A673 (cell line): ENCODE results near the gene UQCRC1. TPM values are rescaled to one million over a fixed set of nuclear protein-coding genes. Genes with fewer than 3 reads are reported as not detected.
A peak's percentile ranks its signal among the peaks of the same experiment; 100 is the strongest.

ENCODE experiments used
- BruUV-seq: library from RNA; stranded (reverse); fragments of 400-500 nt; replicated peaks from 2 replicates; lab custom pipeline; 2021; lab: Mats Ljungman, UMichigan
- CTCF ChIA-PET: fragments of 300-600 bp; sonication (Branson Sonifier 250); formaldehyde crosslinking; loops from one replicate; lab custom pipeline; 2022; ENCODE audit warnings: antibody characterized with exemption; lab: Charles Lee
- POLR2A ChIA-PET: fragments of 300-600 bp; sonication (Branson Sonifier 250); formaldehyde crosslinking; loops from one replicate; lab custom pipeline; 2022; ENCODE audit warnings: antibody characterized with exemption; ENCODE audit not compliant: low non-redundant PET; lab: Charles Lee
- DNase-seq: peaks from one replicate; pipeline ENCODE4 v3.0.0-alpha.2; 2015; ENCODE audit warnings: low spot score
- H3K27ac ChIP-seq: fragments of 200-600 bp; sonication (generic); 2 replicates; pipeline ENCODE4 v1.5.1; 2016; ENCODE audit warnings: mixed run types, low read depth, mild to moderate bottlenecking, mixed read lengths, antibody characterized with exemption, low read length; ENCODE audit not compliant: poor library complexity, severe bottlenecking
- H3K27me3 ChIP-seq: fragments of 200-600 bp; sonication (generic); replicated peaks from 2 replicates; pipeline ENCODE4 v1.6.1; 2017; ENCODE audit warnings: mixed run types, low read depth, mild to moderate bottlenecking, mixed read lengths, antibody characterized with exemption, low read length; ENCODE audit not compliant: insufficient read depth, poor library complexity
- H3K36me3 ChIP-seq: fragments of 200-600 bp; sonication (generic); 2 replicates; pipeline ENCODE4 v1.6.1; 2016; ENCODE audit warnings: mixed run types, mild to moderate bottlenecking, mixed read lengths, antibody characterized with exemption, low read length; ENCODE audit not compliant: insufficient read depth, poor library complexity, severe bottlenecking
- H3K4me1 ChIP-seq: fragments of 200-600 bp; sonication (generic); 2 replicates; pipeline ENCODE4 v1.6.1; 2017; ENCODE audit warnings: mixed run types, mild to moderate bottlenecking, mixed read lengths, antibody characterized with exemption, low read length; ENCODE audit not compliant: insufficient read depth, poor library complexity, severe bottlenecking
- H3K4me3 ChIP-seq: fragments of 200-600 bp; sonication (generic); 2 replicates; pipeline ENCODE4 v1.5.1; 2016; ENCODE audit warnings: low read depth, mixed run types, mild to moderate bottlenecking, mixed read lengths, low read length; ENCODE audit not compliant: poor library complexity, severe bottlenecking
- H3K9me3 ChIP-seq: fragments of 200-600 bp; sonication (generic); 2 replicates; pipeline ENCODE4 v1.6.1; 2016; ENCODE audit warnings: mixed run types, low read depth, mild to moderate bottlenecking, mixed read lengths, antibody characterized with exemption, low read length; ENCODE audit not compliant: poor library complexity, severe bottlenecking
- CTCF ChIP-seq: fragments of 300-800, 200-600 bp; sonication (generic); conservative IDR thresholded peaks from 2 replicates; pipeline ENCODE4 v1.5.1; 2017; ENCODE audit warnings: low read depth, mild to moderate bottlenecking, antibody characterized with exemption, low read length, moderate library complexity, mixed read lengths
- EZH2 ChIP-seq: fragments of 200-600 bp; sonication (generic); IDR thresholded peaks from 2 replicates; pipeline ENCODE4 v1.6.1; 2017; ENCODE audit warnings: borderline replicate concordance, low read depth, mild to moderate bottlenecking, mixed read lengths, antibody characterized with exemption, low read length; ENCODE audit not compliant: poor library complexity, severe bottlenecking
- intact Hi-C: fragments of 100-400 bp; cut with micrococcal nuclease; formaldehyde crosslinking; loops from one replicate; pipeline ENCODE4 v1.10.0; 2022; ENCODE audit not compliant: unreplicated experiment
- total RNA-seq: library from RNA; stranded (reverse); gene quantifications from 2 replicates; pipeline ENCODE4 v1.2.3, GENCODE V29; 2021

UQCRC1 gene
- total RNA-seq, 1 experiment from 2014 or later = 189 TPM

GRCh38 chr3:48560648-48561018 is 48.8 kb downstream of the UQCRC1 start:
- intact Hi-C loops = no loop called here
- H3K4me1 ChIP-seq = peaks cover 9% of the 10 kb centered on the region
- TF ChIP-seq CTCF (no peak), EZH2 (no peak)

GRCh38 chr3:48558493-48559134 is 50.8 kb downstream of the UQCRC1 start:
- Histone ChIP-seq H3K9me3 (no peaks in the 10 kb centered on the region), H3K4me1 (peaks cover 7% of the 10 kb centered on the region), H3K4me3 (no peak overlapping the region), H3K27me3 (no peaks in the 10 kb centered on the region), H3K27ac (no peak overlapping the region), H3K36me3 (no peaks in the 10 kb centered on the region)
- no peak for DNase-seq
- BruUV-seq = no TSS peak
- intact Hi-C loops = no loop called here
- ChIA-PET CTCF (interaction anchor here (0.8 to 1.1 kb wide), 3 partner anchors 119 to 158 kb away, joined by 3 to 5 read pairs (median 4); partner anchors contain the start of gene CCDC51), POLR2A (no interaction called here)
- TF ChIP-seq EZH2 (no peak), CTCF (no peak)

More at GRCh38 chr3:48560648-48561018, 48.8 kb downstream of the UQCRC1 start:
- Histone ChIP-seq H3K36me3 (no peaks in the 10 kb centered on the region), H3K4me3 (no peak overlapping the region), H3K9me3 (no peaks in the 10 kb centered on the region), H3K27me3 (no peaks in the 10 kb centered on the region), H3K27ac (no peak overlapping the region)
- no peak for DNase-seq
- BruUV-seq = no TSS peak
- POLR2A ChIA-PET = no interaction called here
- CTCF ChIA-PET = no interaction called here

- no TSS peak for BruUV-seq
- DNase-seq = peak; percentile 96
- POLR2A ChIA-PET = no interaction called here
- Histone ChIP-seq H3K9me3 (no peaks in the 10 kb centered on the region), H3K36me3 (no peaks in the 10 kb centered on the region), H3K27ac (peak within 1 kb of the TSS; percentile 38), H3K4me1 (no peaks in the 10 kb centered on the region), H3K27me3 (no peaks in the 10 kb centered on the region), H3K4me3 (peak within 1 kb of the TSS; percentile 60)
- CTCF ChIA-PET = interaction anchor here (0.7 to 1.0 kb wide), 2 partner anchors 121 to 191 kb away, joined by 4 to 5 read pairs; no protein-coding TSS in a partner anchor
- no peak for TF ChIP-seq CTCF
- no peak for TF ChIP-seq EZH2
- intact Hi-C loops = no loop called here
Observed at GRCh38 chr3:48556796-48557626, 52.4 kb downstream of the UQCRC1 start, which contains the start of gene PFKFB4. Gene PFKFB4 (minus strand): TSS chr3:48556803. CDS start chr3:48556777, 26 bp downstream.
